Endothelial cell of umbilical vein (primary cell): ENCODE data around the gene MAPT. TPM values are rescaled to one million over a fixed set of nuclear protein-coding genes. Genes with fewer than 3 reads are reported as not detected.

Source experiments
- BruUV-seq: library from RNA; stranded (reverse); fragments of 400-500 nt; replicated peaks from 2 replicates; lab custom pipeline; 2021; lab: Mats Ljungman, UMichigan
- CTCF ChIA-PET: fragments of 300-600, 350-600 bp; sonication (Branson Sonifier 250); formaldehyde crosslinking; loops from one replicate; lab custom pipeline; 2021; ENCODE audit warnings: antibody characterized with exemption, inconsistent platforms; lab: Charles Lee
- POLR2A ChIA-PET: fragments of 300-600, 350-600 bp; sonication (Branson Sonifier 250); formaldehyde crosslinking; loops from one replicate; lab custom pipeline; 2021; ENCODE audit warnings: antibody characterized with exemption, inconsistent platforms; lab: Charles Lee
- DNase-seq: peaks from one replicate; pipeline ENCODE4 v3.0.0-alpha.2; 2011; ENCODE audit warnings: low read depth, low spot score
- FAIRE-seq: peaks from 2 replicates; lab custom pipeline; 2011; peaks lifted over from hg19 to GRCh38; lab: Jason Lieb, UNC
- H2AFZ ChIP-seq: 2 replicates; pipeline ENCODE4 v1.6.0; 2012; ENCODE audit warnings: low read depth, low read length, control low read depth, inconsistent platforms
- H3K27ac ChIP-seq: 2 replicates; pipeline ENCODE4 v1.5.1; 2011; ENCODE audit warnings: low read depth, mild to moderate bottlenecking, control low read depth, low read length, moderate library complexity; ENCODE audit not compliant: insufficient read depth
- H3K27me3 ChIP-seq, 2 experiments: 2 replicates each; pipeline versions ENCODE4 v1.6.0 to v1.6.1; 2011; ENCODE audit warnings: low read length in 2 of 2, mixed read lengths in 1 of 2; ENCODE audit not compliant: control insufficient read depth in 2 of 2, insufficient read depth in 2 of 2
- H3K36me3 ChIP-seq, 2 experiments: 2 replicates in 1 of 2; 3 replicates in 1 of 2; pipeline ENCODE4 v1.5.1; 2011; ENCODE audit warnings: low read length in 2 of 2, mild to moderate bottlenecking in 1 of 2, moderate library complexity in 1 of 2; ENCODE audit not compliant: control insufficient read depth in 2 of 2, insufficient read depth in 2 of 2; ENCODE audit errors: extremely low read depth in 1 of 2
- H3K4me1 ChIP-seq: 3 replicates; pipeline ENCODE4 v1.5.1; 2011; ENCODE audit warnings: mild to moderate bottlenecking, low read length; ENCODE audit not compliant: control insufficient read depth, insufficient read depth; ENCODE audit errors: extremely low read depth
- H3K4me2 ChIP-seq: 2 replicates; pipeline ENCODE4 v1.6.1; 2011; ENCODE audit warnings: low read length, control low read depth, mixed read lengths; ENCODE audit not compliant: insufficient read depth
- H3K4me3 ChIP-seq, 3 experiments: fragments of 200-600 bp in 1 of 3; sonication (generic), shearing (Covaris generic) in 1 of 3; replicated peaks in 1 of 3; 2 replicates each; pipeline ENCODE4 v1.5.1; 2011 to 2016; ENCODE audit warnings: control low read depth in 3 of 3, low read length in 3 of 3, mild to moderate bottlenecking in 2 of 3, inconsistent platforms in 1 of 3, low read depth in 1 of 3, moderate library complexity in 1 of 3; ENCODE audit not compliant: insufficient read depth in 1 of 3
- H3K79me2 ChIP-seq: 2 replicates; pipeline ENCODE4 v1.6.0; 2012; ENCODE audit warnings: low read length, inconsistent platforms; ENCODE audit not compliant: control insufficient read depth, insufficient read depth
- H3K9ac ChIP-seq: replicated peaks from 2 replicates; pipeline ENCODE3; 2011; ENCODE audit warnings: low read length, control low read depth; ENCODE audit not compliant: insufficient read depth; ENCODE audit errors: extremely low read depth
- H3K9me1 ChIP-seq: replicated peaks from 3 replicates; pipeline ENCODE4 v1.6.0; 2011; ENCODE audit warnings: mild to moderate bottlenecking, low read length; ENCODE audit not compliant: control insufficient read depth, insufficient read depth; ENCODE audit errors: extremely low read depth
- H3K9me3 ChIP-seq: replicated peaks from 2 replicates; pipeline ENCODE4 v1.5.1; 2012; ENCODE audit warnings: low read length, inconsistent platforms; ENCODE audit not compliant: control insufficient read depth, insufficient read depth
- H4K20me1 ChIP-seq: replicated peaks from 2 replicates; pipeline ENCODE3; 2011; ENCODE audit warnings: mild to moderate bottlenecking, low read length; ENCODE audit not compliant: control insufficient read depth, insufficient read depth; ENCODE audit errors: extremely low read depth
- CTCF ChIP-seq, 2 donors: IDR thresholded peaks; 1 replicate in 1 of 2; 2 replicates in 1 of 2; pipeline ENCODE4 v1.5.1; 2011; ENCODE audit warnings: low read length in 2 of 2, mild to moderate bottlenecking in 2 of 2, moderate library complexity in 2 of 2, control low read depth in 1 of 2, inconsistent platforms in 1 of 2, low read depth in 1 of 2; ENCODE audit not compliant: insufficient read depth in 1 of 2; ENCODE audit errors: extremely low read depth in 1 of 2
- EZH2 ChIP-seq: IDR thresholded peaks from 2 replicates; pipeline ENCODE4 v1.6.1; 2012; ENCODE audit warnings: borderline replicate concordance, low read depth, mild to moderate bottlenecking, moderate library complexity, low read length, inconsistent platforms; ENCODE audit not compliant: severe bottlenecking
- FOS ChIP-seq: IDR thresholded peaks from 2 replicates; pipeline ENCODE4 v1.6.1; 2011; ENCODE audit warnings: mild to moderate bottlenecking, low read length, moderate library complexity, borderline replicate concordance; ENCODE audit not compliant: insufficient read depth
- GATA2 ChIP-seq: IDR thresholded peaks from 2 replicates; pipeline ENCODE4 v1.7.0; 2011; ENCODE audit warnings: low read depth, mild to moderate bottlenecking, moderate library complexity, mixed read lengths, low read length; ENCODE audit not compliant: insufficient read length, insufficient read depth
- JUN ChIP-seq: IDR thresholded peaks from 2 replicates; pipeline ENCODE4 v1.6.1; 2011; ENCODE audit warnings: borderline replicate concordance, low read depth; ENCODE audit not compliant: insufficient read length, insufficient read depth
- MYC ChIP-seq: IDR thresholded peaks from one replicate; pipeline ENCODE4 v1.6.1; 2011; ENCODE audit warnings: mild to moderate bottlenecking, low read depth, low read length
- dilution Hi-C: fragments of 300-500 bp; cut with MboI; formaldehyde crosslinking; loops from one replicate; pipeline ENCODE4 v1.15.0; 2019; ENCODE audit warnings: low sequenced_read_pairs; ENCODE audit not compliant: extremely low pct_ligation_motif_present
- intact Hi-C: fragments of 100-400 bp; cut with micrococcal nuclease; formaldehyde crosslinking; loops from one replicate; pipeline ENCODE4 v1.10.0; 2022
- polyA plus RNA-seq, 4 experiments: library from polyadenylated mRNA; depleted of rRNA in 3 of 4; stranded (reverse) in 3 of 4; unstranded in 1 of 4; fragments of >200 nt; gene quantifications; 2 replicates each; pipeline versions ENCODE4 v1.2.1 to v1.2.3, GENCODE V29; 2011 to 2012; ENCODE audit warnings: missing spikeins in 1 of 4
- total RNA-seq: library from RNA; stranded (reverse); gene quantifications from 2 replicates; pipeline ENCODE4 v1.2.3, GENCODE V29; 2021

The MAPT gene
- total and polyA plus RNA-seq, 2 donors (not counting 3 experiments of a cell fraction or from before 2014, with no cell fraction given): 0.04 to 0.51 TPM

GRCh38 chr17:45980855-45981254 lies 86.5 kb downstream of the MAPT start:
- Histone ChIP-seq H3K27ac (no peak overlapping the region), H3K4me2 (no peak overlapping the region), H3K4me3 (no peak overlapping the region), H4K20me1 (no peaks in the 10 kb centered on the region), H3K9ac (no peak overlapping the region), H3K4me1 (no peaks in the 10 kb centered on the region), H3K9me1 (no peaks in the 10 kb centered on the region), H2AFZ (no peak overlapping the region), H3K9me3 (no peaks in the 10 kb centered on the region), H3K27me3 (no peaks in the 10 kb centered on the region), H3K36me3 (no peaks in the 10 kb centered on the region), H3K79me2 (no peaks in the 10 kb centered on the region)
- intact Hi-C loops (no loop called here), dilution Hi-C loops (no loop called here)
- FAIRE-seq: no peak
- ChIA-PET POLR2A (no interaction called here), CTCF (interaction anchor here (1.0 kb wide), 1 partner anchor 32 kb away, joined by 3 read pairs; no protein-coding TSS in a partner anchor)
- BruUV-seq: no TSS peak
- DNase-seq: no peak
- TF ChIP-seq FOS (no peak), GATA2 (no peak), CTCF (IDR thresholded peaks at IDR 0.05; ENCODE audit: extremely low read depth in 1 of 2, insufficient read depth in 1 of 2, low read depth in 1 of 2, low read length in 2 of 2) (no peak), JUN (no peak), EZH2 (no peak), MYC (no peak)
